Thymus (tissue), 11 donors: ENCODE results near the gene MRPL39. TPM values are rescaled to one million over a fixed set of nuclear protein-coding genes. Genes with fewer than 3 reads are reported as not detected.
A peak's percentile ranks its signal among the peaks of the same experiment; 100 is the strongest.

Experiments used
- DNase-seq, 9 donors: peaks; one replicate each; pipeline ENCODE4 v3.0.0-alpha.2; 2013; ENCODE audit warnings: low spot score in 9 of 9, low read depth in 6 of 9, missing footprints in 1 of 9
- H3K27ac ChIP-seq, 2 donors: one replicate each; pipeline ENCODE4 v1.5.1; 2013; ENCODE audit warnings: control low read depth in 1 of 2, low read depth in 1 of 2, low read length in 1 of 2, mild to moderate bottlenecking in 1 of 2, moderate library complexity in 1 of 2
- H3K27me3 ChIP-seq, 2 donors: one replicate each; pipeline ENCODE4 v1.5.1; 2013; ENCODE audit warnings: low read length in 1 of 2; ENCODE audit not compliant: control insufficient read depth in 2 of 2, insufficient read depth in 1 of 2
- H3K36me3 ChIP-seq, 2 donors: one replicate each; pipeline ENCODE4 v1.5.1; 2013; ENCODE audit warnings: low read length in 1 of 2, mild to moderate bottlenecking in 1 of 2, moderate library complexity in 1 of 2; ENCODE audit not compliant: control insufficient read depth in 2 of 2, insufficient read depth in 2 of 2
- H3K4me1 ChIP-seq, 2 donors: one replicate each; pipeline ENCODE4 v1.5.1; 2013; ENCODE audit warnings: low read length in 2 of 2; ENCODE audit not compliant: control insufficient read depth in 2 of 2, insufficient read depth in 2 of 2
- H3K4me3 ChIP-seq, 2 donors: one replicate each; pipeline ENCODE4 v1.5.1; 2013; ENCODE audit warnings: low read length in 2 of 2, control low read depth in 1 of 2, mild to moderate bottlenecking in 1 of 2
- H3K9me3 ChIP-seq, 2 donors: one replicate each; pipeline ENCODE4 v1.5.1; 2013; ENCODE audit warnings: low read length in 1 of 2, mild to moderate bottlenecking in 1 of 2; ENCODE audit not compliant: control insufficient read depth in 2 of 2, insufficient read depth in 1 of 2
- WGBS: extraction: QIAGEN DNeasy Blood & Tissue Kit; methylation state at CpG from one replicate; pipeline ENCODE4 v1.1.7; 2013; 5-methylcytosine and 5-hydroxymethylcytosine counted together
- polyA plus RNA-seq: library from polyadenylated mRNA; stranded (reverse); fragments of 200-250 nt; gene quantifications from one replicate; pipeline ENCODE4 v1.2.3, GENCODE V29; 2013
- total RNA-seq: library from RNA; stranded (reverse); fragments of 120-200 nt; gene quantifications from one replicate; pipeline ENCODE4 v1.2.4, GENCODE V29; 2013
- donor health status: healthy.

MRPL39 gene
- total and polyA plus RNA-seq, 2 donors: 30.9 to 46.2 TPM

DNA sequence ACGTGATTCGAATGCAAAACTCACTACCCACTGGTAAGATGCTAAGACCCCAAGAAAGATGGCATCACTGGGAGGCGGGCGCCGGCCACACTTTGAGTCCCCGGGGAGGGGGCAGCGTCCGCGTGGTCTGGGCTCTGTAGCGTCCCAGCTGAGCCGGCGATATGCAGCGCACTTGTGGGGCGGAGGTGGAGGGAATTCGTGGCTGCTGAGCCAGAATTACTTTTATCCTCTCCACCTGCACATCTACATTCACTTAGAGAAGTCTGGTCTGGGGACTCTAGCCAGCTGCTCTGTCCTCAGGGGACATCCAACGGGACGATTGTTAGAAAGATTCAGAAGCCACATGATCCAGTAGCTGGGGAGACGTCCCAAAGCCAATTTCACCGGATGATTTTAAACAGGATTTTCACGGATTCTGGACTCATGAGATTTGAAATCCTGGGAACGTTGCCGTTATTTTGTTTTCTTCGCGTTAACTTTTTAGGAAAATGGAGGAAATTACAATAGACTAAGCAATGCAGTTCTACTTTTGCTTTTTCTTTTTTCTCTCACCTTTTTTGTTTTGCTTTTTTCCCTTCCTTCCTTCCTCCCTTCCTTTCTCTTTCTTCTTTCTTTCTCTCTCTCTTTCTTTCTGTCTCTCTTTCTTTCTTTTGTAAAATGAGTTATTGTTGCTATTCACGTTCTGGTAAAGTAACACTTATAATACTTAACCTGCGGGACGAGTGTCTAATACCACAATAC, 33.1 kb upstream of the MRPL39 start:
- Histone ChIP-seq H3K27ac (no peak overlapping the region), H3K4me1 (peaks cover 0 to 2% of the 10 kb centered on the region in 2 donors), H3K4me3 (peak overlapping the region; percentile 42 to 65), H3K27me3 (peaks cover 6 to 36% of the 10 kb centered on the region in 2 donors), H3K9me3 (no peaks in the 10 kb centered on the region), H3K36me3 (no peaks in the 10 kb centered on the region)
- DNase-seq: no peak
- 13% methylated on average over 27 of the region's 27 CpGs for WGBS

DNA sequence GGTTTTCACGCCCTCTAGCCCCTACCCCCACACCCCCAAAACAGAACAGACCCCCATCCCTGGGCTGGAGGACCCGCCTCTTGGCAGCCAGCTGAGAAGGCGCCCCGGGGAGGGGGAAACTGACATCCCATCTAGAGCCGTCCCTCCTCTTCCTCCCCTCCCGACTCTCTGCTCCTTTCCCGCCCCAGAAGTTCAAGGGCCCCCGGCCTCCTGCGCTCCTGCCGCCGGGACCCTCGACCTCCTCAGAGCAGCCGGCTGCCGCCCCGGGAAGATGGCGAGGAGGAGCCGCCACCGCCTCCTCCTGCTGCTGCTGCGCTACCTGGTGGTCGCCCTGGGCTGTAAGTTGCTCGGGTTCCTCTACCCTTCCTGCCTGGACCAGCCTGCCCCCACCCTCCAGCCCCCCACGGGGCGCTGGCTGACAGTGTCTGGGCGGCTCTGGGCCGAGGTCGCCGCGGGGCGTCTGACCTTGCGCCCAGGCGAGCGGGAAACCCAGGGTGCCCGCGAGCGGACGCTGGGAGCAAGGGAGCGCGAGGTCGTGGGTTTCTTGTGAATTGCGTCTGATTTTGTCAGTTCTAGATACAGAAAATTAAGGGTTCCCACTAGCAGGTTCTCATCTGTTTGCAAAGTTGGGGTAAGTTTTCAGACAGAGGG, 32.4 kb upstream of the MRPL39 start:
- Histone ChIP-seq H3K36me3 (no peaks in the 10 kb centered on the region), H3K9me3 (no peaks in the 10 kb centered on the region), H3K27me3 (peaks cover 6 to 36% of the 10 kb centered on the region in 2 donors), H3K27ac (peak overlapping the region; percentile 26 to 31), H3K4me3 (peak overlapping the region; percentile 42 to 65), H3K4me1 (peaks cover 0 to 2% of the 10 kb centered on the region in 2 donors)
- under 1% methylated on average over 40 of the region's 40 CpGs for WGBS
- DNase-seq: peak in 5 of 9 donors; percentile 13 to 45 (median 20)

DNA sequence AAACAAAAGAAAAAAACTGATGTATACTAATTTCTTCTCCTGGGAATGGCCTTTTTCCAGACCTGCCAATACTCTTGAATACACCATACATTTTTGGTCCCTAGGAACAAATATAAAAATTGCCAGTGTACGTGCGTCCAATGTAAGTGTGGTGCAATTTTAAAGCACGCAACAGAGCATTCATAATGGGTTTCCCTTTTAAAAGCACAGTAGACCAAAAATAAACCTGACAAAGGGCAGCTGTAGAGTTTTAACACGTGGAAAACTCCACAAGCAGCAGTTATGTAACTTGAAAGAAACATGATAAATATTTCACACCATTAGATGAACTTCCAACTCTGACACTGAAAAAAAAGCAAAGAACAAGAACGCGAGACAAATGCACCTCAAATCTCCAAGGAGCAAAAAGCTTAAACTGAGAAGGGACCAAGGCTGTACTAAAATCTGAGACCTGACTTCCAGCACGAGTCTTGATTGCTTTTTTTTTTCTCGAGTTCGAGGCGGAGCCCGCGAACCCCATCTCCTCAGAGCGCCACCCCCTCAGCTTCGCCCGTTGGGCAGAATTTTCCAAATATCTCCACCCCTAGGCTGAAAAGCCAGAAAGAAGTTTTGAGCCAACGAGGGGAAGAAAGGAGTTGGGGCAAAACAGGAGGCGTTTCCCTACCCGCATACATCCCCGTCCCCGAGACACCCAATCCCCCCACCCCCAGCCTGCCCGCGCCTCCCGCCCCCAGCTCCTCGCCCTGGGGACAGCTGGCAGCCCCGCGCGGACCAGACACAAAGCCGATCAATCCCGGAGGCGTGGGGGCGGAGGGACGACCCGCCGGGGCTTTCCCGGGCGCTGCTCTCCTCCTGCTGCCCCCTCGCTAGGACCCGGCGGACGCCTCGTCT, 31.6 kb upstream of the MRPL39 start, which contains the start of gene JAM2:
Gene JAM2 (plus strand): TSS at position 599 of the 891 bp plus-strand sequence. CDS start 564 bp downstream, outside the sequence.
- H3K27ac ChIP-seq: peak within 1 kb of the TSS; percentile 26 to 31
- H3K9me3 ChIP-seq: no peaks in the 10 kb centered on the region
- 2% methylated on average over 41 of the region's 41 CpGs for WGBS
- H3K4me1 ChIP-seq: peaks cover 0 to 2% of the 10 kb centered on the region in 2 donors
- H3K36me3 ChIP-seq: no peaks in the 10 kb centered on the region
- H3K27me3 ChIP-seq: peaks cover 6 to 36% of the 10 kb centered on the region in 2 donors
- peak in 2 of 9 donors; percentile 1 to 25 for DNase-seq
- peak within 1 kb of the TSS; percentile 42 to 65 for H3K4me3 ChIP-seq

DNA sequence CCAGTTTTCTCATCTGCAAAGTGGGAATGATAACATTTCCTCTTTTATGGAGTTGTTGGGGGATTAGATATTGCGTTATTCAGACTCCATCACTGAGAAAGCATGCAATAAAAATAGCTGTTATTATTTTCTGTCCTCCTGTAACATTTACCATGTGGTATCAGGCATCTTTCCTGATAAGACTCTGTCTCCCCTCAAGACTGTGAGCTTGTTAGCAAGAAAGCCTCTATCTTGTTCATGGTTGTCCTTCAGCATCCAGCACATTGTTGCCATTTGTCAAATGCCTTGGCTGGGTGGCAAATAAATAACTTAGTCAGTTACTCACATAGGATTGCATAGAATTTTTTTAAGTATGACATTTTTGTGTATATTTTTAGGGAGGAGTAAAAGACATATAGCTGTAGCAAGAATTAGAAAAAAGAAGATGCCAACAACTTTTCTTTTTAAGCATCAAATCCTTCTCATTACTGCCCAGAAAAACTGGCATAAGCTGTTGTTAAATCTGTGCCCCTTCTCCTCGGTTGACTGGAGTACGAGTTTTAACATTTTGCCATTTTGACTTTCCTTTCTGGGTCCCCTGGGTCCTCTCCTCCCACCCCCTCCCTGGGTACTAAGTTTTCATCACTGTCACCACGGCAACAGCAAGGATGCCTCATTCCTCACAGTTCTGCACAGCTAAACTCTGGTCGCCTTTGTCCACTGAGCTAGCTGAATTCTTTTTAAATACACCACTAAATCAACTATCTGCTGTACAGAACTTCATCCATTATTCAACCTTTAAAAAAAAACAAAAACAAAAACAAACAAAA, 30.8 kb upstream of the MRPL39 start:
- DNase-seq: no peak
- Histone ChIP-seq H3K4me1 (peaks cover 0 to 2% of the 10 kb centered on the region in 2 donors), H3K27me3 (peaks cover 6 to 36% of the 10 kb centered on the region in 2 donors), H3K27ac (no peak overlapping the region), H3K9me3 (no peaks in the 10 kb centered on the region), H3K36me3 (no peaks in the 10 kb centered on the region), H3K4me3 (no peak overlapping the region)
- 84% methylated on average over 5 of the region's 5 CpGs for WGBS

DNA sequence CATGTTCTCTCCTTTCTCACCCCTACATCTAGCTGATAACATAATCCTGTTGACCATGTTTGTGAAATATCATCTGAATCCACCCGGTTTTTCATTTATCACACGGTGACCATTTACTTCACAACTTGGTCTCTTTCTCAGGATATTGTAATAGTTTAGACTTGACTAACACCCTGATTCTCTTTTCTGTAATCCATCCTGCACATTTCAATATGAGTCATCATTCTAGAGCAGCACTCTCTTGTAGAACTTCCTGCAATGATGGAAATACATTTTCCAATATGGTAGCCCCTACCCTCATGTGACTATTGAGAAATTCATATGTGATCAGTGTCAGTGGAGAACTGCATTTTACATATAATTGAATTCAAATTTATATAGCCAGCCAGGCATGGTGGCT, 29.4 kb upstream of the MRPL39 start:
- no peak for DNase-seq
- Histone ChIP-seq H3K27me3 (peaks cover 6 to 36% of the 10 kb centered on the region in 2 donors), H3K27ac (no peak overlapping the region), H3K9me3 (no peaks in the 10 kb centered on the region), H3K4me3 (no peak overlapping the region), H3K4me1 (peaks cover 0 to 2% of the 10 kb centered on the region in 2 donors), H3K36me3 (no peaks in the 10 kb centered on the region)
- 94% methylated on average over 2 of the region's 2 CpGs for WGBS

DNA sequence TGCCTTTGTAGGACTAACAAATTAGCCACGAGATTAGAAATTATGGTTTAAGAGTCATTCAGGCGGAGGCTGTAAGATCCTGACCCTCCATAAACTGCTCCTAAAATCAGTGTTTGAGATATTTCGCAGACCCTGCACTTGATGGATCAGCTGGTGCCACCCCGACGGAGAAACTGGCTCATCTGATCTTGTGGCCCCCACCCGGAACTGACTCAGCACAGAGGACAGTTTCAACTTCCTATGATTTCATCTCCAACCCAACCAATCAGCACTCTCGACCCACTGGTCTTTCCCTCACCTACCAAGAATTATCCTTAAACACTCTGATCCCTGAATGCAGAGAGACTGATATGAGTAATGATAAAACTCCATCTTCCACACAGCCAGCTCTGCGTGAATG, 28.0 kb upstream of the MRPL39 start:
- no peak overlapping the region for H3K4me3 ChIP-seq
- no peaks in the 10 kb centered on the region for H3K9me3 ChIP-seq
- peaks cover 6 to 29% of the 10 kb centered on the region in 2 donors for H3K27me3 ChIP-seq
- no peak for DNase-seq
- WGBS: 83% methylated on average over 8 of the region's 8 CpGs
- H3K36me3 ChIP-seq: no peaks in the 10 kb centered on the region
- H3K27ac ChIP-seq: no peak overlapping the region
- H3K4me1 ChIP-seq: peaks cover 0 to 2% of the 10 kb centered on the region in 2 donors

DNA sequence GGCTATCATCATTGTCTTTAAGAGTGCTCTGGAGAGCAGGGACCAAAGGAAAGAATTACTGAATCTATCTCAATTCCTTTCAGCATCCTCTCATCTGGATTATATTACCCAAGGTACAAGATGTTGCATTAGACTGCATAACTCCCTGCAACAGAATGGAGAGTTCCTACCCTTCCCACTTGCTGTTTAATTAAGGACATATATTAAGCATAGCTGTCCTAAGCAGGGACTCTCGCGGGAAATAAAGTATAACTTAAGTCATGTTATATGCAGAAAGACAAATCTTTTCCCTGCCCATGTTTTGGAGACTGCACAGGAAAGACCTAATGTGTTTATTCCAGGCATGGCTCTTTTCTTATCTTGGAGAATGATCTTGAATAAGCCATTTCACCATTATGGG, 25.0 kb upstream of the MRPL39 start:
- no peaks in the 10 kb centered on the region for H3K9me3 ChIP-seq
- no peak overlapping the region for H3K27ac ChIP-seq
- H3K4me3 ChIP-seq: no peak overlapping the region
- no peak for DNase-seq
- no peaks in the 10 kb centered on the region for H3K4me1 ChIP-seq
- H3K36me3 ChIP-seq: no peaks in the 10 kb centered on the region
- H3K27me3 ChIP-seq: peaks cover 0 to under 1% of the 10 kb centered on the region in 2 donors
- WGBS: 97% methylated on average over 2 of the region's 2 CpGs

DNA sequence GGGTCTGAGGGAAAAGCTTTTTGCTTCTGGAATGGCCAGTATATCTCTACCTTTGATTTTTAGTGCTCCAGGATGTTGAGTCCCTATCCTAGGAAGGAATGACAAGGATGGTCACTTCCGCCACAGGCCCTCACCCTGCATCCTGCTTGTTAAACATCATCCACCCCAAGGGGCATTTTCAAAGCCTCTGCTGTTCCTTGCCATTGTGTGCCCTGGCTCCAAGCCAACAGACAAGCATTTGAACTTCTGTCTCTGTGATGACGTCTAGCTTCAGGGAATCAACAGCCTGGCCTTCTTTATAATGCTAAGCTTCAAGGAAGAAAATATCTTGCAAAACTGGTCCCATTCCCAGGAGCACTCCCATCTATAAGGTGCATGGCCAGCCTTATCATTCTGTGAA, 19.5 kb upstream of the MRPL39 start:
- Histone ChIP-seq H3K4me3 (no peak overlapping the region), H3K27ac (no peak overlapping the region), H3K27me3 (no peaks in the 10 kb centered on the region), H3K36me3 (no peaks in the 10 kb centered on the region), H3K4me1 (no peaks in the 10 kb centered on the region), H3K9me3 (no peaks in the 10 kb centered on the region)
- WGBS: 94% methylated on average over 2 of the region's 2 CpGs
- no peak for DNase-seq
